Measurements from ENCODE around the gene LARGE2.

The LARGE2 gene

GRCh38 chr11:45915446-45915845, 7.0 kb upstream of the LARGE2 start:
- Histone ChIP-seq H3K36me3 (ENCODE audit: control insufficient read depth in 1 of 2, insufficient read depth in 2 of 2, low read length in 2 of 2) (peaks cover 39 to 41% of the 10 kb centered on the region in 2 experiments), H3K79me1 (ENCODE audit: low read length) (peaks cover 10% of the 10 kb centered on the region), H3K4me1 (ENCODE audit: control insufficient read depth in 1 of 2, insufficient read depth in 2 of 2, low read length in 2 of 2) (peaks cover 3 to 7% of the 10 kb centered on the region in 2 experiments), H3K9ac (ENCODE audit: low read length) (no peak overlapping the region), H2BK5ac (ENCODE audit: low read depth, low read length, poor library complexity) (no peak overlapping the region), H3K27ac (ENCODE audit: low read depth, low read length) (no peak overlapping the region), H3K9me3 (ENCODE audit: insufficient read depth, low read depth, low read length) (peaks cover 1% of the 10 kb centered on the region), H4K91ac (ENCODE audit: low read depth, low read length) (no peak overlapping the region), H2BK120ac (ENCODE audit: insufficient read depth, low read length, poor library complexity) (no peak overlapping the region), H3K18ac (ENCODE audit: low read length) (no peak overlapping the region), H2AFZ (ENCODE audit: insufficient read depth, low read length, poor library complexity) (no peak overlapping the region), H3K14ac (ENCODE audit: low read length) (no peak overlapping the region), H3K4ac (ENCODE audit: low read depth, low read length) (no peak overlapping the region), H3K23ac (ENCODE audit: low read length) (no peak overlapping the region), H4K8ac (ENCODE audit: low read depth, low read length) (no peak overlapping the region), H3K4me2 (ENCODE audit: low read length) (no peak overlapping the region), H2AK5ac (ENCODE audit: low read length) (no peak overlapping the region), H3K27me3 (ENCODE audit: insufficient read depth, low read length) (no peaks in the 10 kb centered on the region), H2BK12ac (ENCODE audit: low read length) (no peak overlapping the region), H3K4me3 (ENCODE audit: low read depth, low read length) (no peak overlapping the region), H4K12ac (ENCODE audit: low read depth, low read length) (no peak overlapping the region), H3K79me2 (ENCODE audit: control insufficient read depth, insufficient read depth, low read length, poor library complexity) (no peaks in the 10 kb centered on the region)
- WGBS (ENCODE audit: extremely low coverage, insufficient coverage, insufficient read length) = no CpG with 5 or more reads among the region's 13 CpGs
- DNase-seq = no peak

GRCh38 chr11:45917286-45917622, 5.2 kb upstream of the LARGE2 start:
- no peak overlapping the region for H2AK5ac ChIP-seq (ENCODE audit: low read length)
- H3K79me2 ChIP-seq (ENCODE audit: control insufficient read depth, insufficient read depth, low read length, poor library complexity) = no peaks in the 10 kb centered on the region
- H3K4me2 ChIP-seq (ENCODE audit: low read length) = peak overlapping the region; percentile 97
- H3K79me1 ChIP-seq (ENCODE audit: low read length) = peaks cover 10% of the 10 kb centered on the region
- H4K8ac ChIP-seq (ENCODE audit: low read depth, low read length) = peak overlapping the region; percentile 89
- WGBS (ENCODE audit: extremely low coverage, insufficient coverage, insufficient read length) = no CpG with 5 or more reads among the region's 16 CpGs
- peak overlapping the region; percentile 13 for H2BK120ac ChIP-seq (ENCODE audit: insufficient read depth, low read length, poor library complexity)
- H3K9ac ChIP-seq (ENCODE audit: low read length) = peak overlapping the region; percentile 73
- peak overlapping the region; percentile 79 for H4K12ac ChIP-seq (ENCODE audit: low read depth, low read length)
- peaks cover 8% of the 10 kb centered on the region for H3K27me3 ChIP-seq (ENCODE audit: insufficient read depth, low read length)
- peak overlapping the region; percentile 48 for H3K18ac ChIP-seq (ENCODE audit: low read length)
- H3K27ac ChIP-seq (ENCODE audit: low read depth, low read length) = peak overlapping the region; percentile 64
- no peak overlapping the region for H2BK12ac ChIP-seq (ENCODE audit: low read length)
- peak overlapping the region; percentile 48 for H3K14ac ChIP-seq (ENCODE audit: low read length)
- H3K9me3 ChIP-seq (ENCODE audit: insufficient read depth, low read depth, low read length) = no peaks in the 10 kb centered on the region
- H3K4me3 ChIP-seq (ENCODE audit: low read depth, low read length) = peak overlapping the region; percentile 92
- peak overlapping the region; percentile 49 for H3K4ac ChIP-seq (ENCODE audit: low read depth, low read length)
- peaks cover 8 to 15% of the 10 kb centered on the region in 2 experiments for H3K4me1 ChIP-seq (ENCODE audit: control insufficient read depth in 1 of 2, insufficient read depth in 2 of 2, low read length in 2 of 2)
- H3K23ac ChIP-seq (ENCODE audit: low read length) = no peak overlapping the region
- peak overlapping the region; percentile 4 for H2AFZ ChIP-seq (ENCODE audit: insufficient read depth, low read length, poor library complexity)
- H3K36me3 ChIP-seq (ENCODE audit: control insufficient read depth in 1 of 2, insufficient read depth in 2 of 2, low read length in 2 of 2) = peaks cover 28% of the 10 kb centered on the region in 2 experiments
- H4K91ac ChIP-seq (ENCODE audit: low read depth, low read length) = peak overlapping the region; percentile 52
- H2BK5ac ChIP-seq (ENCODE audit: low read depth, low read length, poor library complexity) = peak overlapping the region; percentile 23
- DNase-seq = no peak

GRCh38 chr11:45917623-45918330, 4.7 kb upstream of the LARGE2 start, which contains the start of gene PEX16:
PEX16 (minus strand) TSS chr11:45917877; CDS start chr11:45917811, 66 bp downstream.
- no CpG with 5 or more reads among the region's 45 CpGs for WGBS (ENCODE audit: extremely low coverage, insufficient coverage, insufficient read length)
- peak within 1 kb of the TSS; percentile 48 for H3K18ac ChIP-seq (ENCODE audit: low read length)
- H3K9me3 ChIP-seq (ENCODE audit: insufficient read depth, low read depth, low read length) = no peaks in the 10 kb centered on the region
- no peak within 1 kb of the TSS for H2BK12ac ChIP-seq (ENCODE audit: low read length)
- H3K27ac ChIP-seq (ENCODE audit: low read depth, low read length) = peak within 1 kb of the TSS; percentile 64
- H4K91ac ChIP-seq (ENCODE audit: low read depth, low read length) = peak within 1 kb of the TSS; percentile 52
- peak within 1 kb of the TSS; percentile 79 for H4K12ac ChIP-seq (ENCODE audit: low read depth, low read length)
- peaks cover 10% of the 10 kb centered on the region for H3K79me1 ChIP-seq (ENCODE audit: low read length)
- H3K23ac ChIP-seq (ENCODE audit: low read length) = no peak within 1 kb of the TSS
- peak within 1 kb of the TSS; percentile 89 for H4K8ac ChIP-seq (ENCODE audit: low read depth, low read length)
- peak within 1 kb of the TSS; percentile 92 for H3K4me3 ChIP-seq (ENCODE audit: low read depth, low read length)
- H3K4me1 ChIP-seq (ENCODE audit: control insufficient read depth in 1 of 2, insufficient read depth in 2 of 2, low read length in 2 of 2) = peaks cover 11 to 20% of the 10 kb centered on the region in 2 experiments
- DNase-seq = peak; percentile 97 to 98
- H2AK5ac ChIP-seq (ENCODE audit: low read length) = no peak within 1 kb of the TSS
- peak within 1 kb of the TSS; percentile 13 for H2BK120ac ChIP-seq (ENCODE audit: insufficient read depth, low read length, poor library complexity)
- peak within 1 kb of the TSS; percentile 23 for H2BK5ac ChIP-seq (ENCODE audit: low read depth, low read length, poor library complexity)
- H2AFZ ChIP-seq (ENCODE audit: insufficient read depth, low read length, poor library complexity) = peak within 1 kb of the TSS; percentile 86
- peak within 1 kb of the TSS; percentile 97 for H3K4me2 ChIP-seq (ENCODE audit: low read length)
- no peaks in the 10 kb centered on the region for H3K79me2 ChIP-seq (ENCODE audit: control insufficient read depth, insufficient read depth, low read length, poor library complexity)
- peaks cover 14% of the 10 kb centered on the region for H3K27me3 ChIP-seq (ENCODE audit: insufficient read depth, low read length)
- H3K4ac ChIP-seq (ENCODE audit: low read depth, low read length) = peak within 1 kb of the TSS; percentile 49
- H3K36me3 ChIP-seq (ENCODE audit: control insufficient read depth in 1 of 2, insufficient read depth in 2 of 2, low read length in 2 of 2) = peaks cover 28% of the 10 kb centered on the region in 2 experiments
- H3K9ac ChIP-seq (ENCODE audit: low read length) = peak within 1 kb of the TSS; percentile 73
- peak within 1 kb of the TSS; percentile 48 for H3K14ac ChIP-seq (ENCODE audit: low read length)

GRCh38 chr11:45918331-45918941, 4.0 kb upstream of the LARGE2 start:
- peak overlapping the region; percentile 37 for H4K12ac ChIP-seq (ENCODE audit: low read depth, low read length)
- DNase-seq = peak; percentile 53 to 78
- peak overlapping the region; percentile 64 for H3K27ac ChIP-seq (ENCODE audit: low read depth, low read length)
- peak overlapping the region; percentile 86 for H2AFZ ChIP-seq (ENCODE audit: insufficient read depth, low read length, poor library complexity)
- H3K9me3 ChIP-seq (ENCODE audit: insufficient read depth, low read depth, low read length) = peaks cover 4% of the 10 kb centered on the region
- H4K8ac ChIP-seq (ENCODE audit: low read depth, low read length) = peak overlapping the region; percentile 89
- no peak overlapping the region for H3K23ac ChIP-seq (ENCODE audit: low read length)
- H3K79me2 ChIP-seq (ENCODE audit: control insufficient read depth, insufficient read depth, low read length, poor library complexity) = no peaks in the 10 kb centered on the region
- H3K4ac ChIP-seq (ENCODE audit: low read depth, low read length) = no peak overlapping the region
- peaks cover 15 to 26% of the 10 kb centered on the region in 2 experiments for H3K4me1 ChIP-seq (ENCODE audit: control insufficient read depth in 1 of 2, insufficient read depth in 2 of 2, low read length in 2 of 2)
- peak overlapping the region; percentile 23 for H3K14ac ChIP-seq (ENCODE audit: low read length)
- H4K91ac ChIP-seq (ENCODE audit: low read depth, low read length) = peak overlapping the region; percentile 4
- H3K36me3 ChIP-seq (ENCODE audit: control insufficient read depth in 1 of 2, insufficient read depth in 2 of 2, low read length in 2 of 2) = peaks cover 22% of the 10 kb centered on the region in 2 experiments
- no peak overlapping the region for H2BK12ac ChIP-seq (ENCODE audit: low read length)
- no peak overlapping the region for H2AK5ac ChIP-seq (ENCODE audit: low read length)
- peak overlapping the region; percentile 72 for H3K4me3 ChIP-seq (ENCODE audit: low read depth, low read length)
- H3K4me2 ChIP-seq (ENCODE audit: low read length) = peak overlapping the region; percentile 97
- H2BK120ac ChIP-seq (ENCODE audit: insufficient read depth, low read length, poor library complexity) = no peak overlapping the region
- H3K79me1 ChIP-seq (ENCODE audit: low read length) = peaks cover 10% of the 10 kb centered on the region
- peak overlapping the region; percentile 72 for H3K9ac ChIP-seq (ENCODE audit: low read length)
- peaks cover 20% of the 10 kb centered on the region for H3K27me3 ChIP-seq (ENCODE audit: insufficient read depth, low read length)
- peak overlapping the region; percentile 36 for H3K18ac ChIP-seq (ENCODE audit: low read length)
- H2BK5ac ChIP-seq (ENCODE audit: low read depth, low read length, poor library complexity) = no peak overlapping the region
- WGBS (ENCODE audit: extremely low coverage, insufficient coverage, insufficient read length) = no CpG with 5 or more reads among the region's 38 CpGs
